NCI-H1417 (cell line): ENCODE measurements around the gene SOX30.
A peak's percentile ranks its signal among the peaks of the same experiment; 100 is the strongest.

Experiments used
- DNase-seq, 3 experiments: peaks; one replicate each; lab custom pipeline; 2025; lab: John Stamatoyannopoulos, UW

Gene SOX30

DNA sequence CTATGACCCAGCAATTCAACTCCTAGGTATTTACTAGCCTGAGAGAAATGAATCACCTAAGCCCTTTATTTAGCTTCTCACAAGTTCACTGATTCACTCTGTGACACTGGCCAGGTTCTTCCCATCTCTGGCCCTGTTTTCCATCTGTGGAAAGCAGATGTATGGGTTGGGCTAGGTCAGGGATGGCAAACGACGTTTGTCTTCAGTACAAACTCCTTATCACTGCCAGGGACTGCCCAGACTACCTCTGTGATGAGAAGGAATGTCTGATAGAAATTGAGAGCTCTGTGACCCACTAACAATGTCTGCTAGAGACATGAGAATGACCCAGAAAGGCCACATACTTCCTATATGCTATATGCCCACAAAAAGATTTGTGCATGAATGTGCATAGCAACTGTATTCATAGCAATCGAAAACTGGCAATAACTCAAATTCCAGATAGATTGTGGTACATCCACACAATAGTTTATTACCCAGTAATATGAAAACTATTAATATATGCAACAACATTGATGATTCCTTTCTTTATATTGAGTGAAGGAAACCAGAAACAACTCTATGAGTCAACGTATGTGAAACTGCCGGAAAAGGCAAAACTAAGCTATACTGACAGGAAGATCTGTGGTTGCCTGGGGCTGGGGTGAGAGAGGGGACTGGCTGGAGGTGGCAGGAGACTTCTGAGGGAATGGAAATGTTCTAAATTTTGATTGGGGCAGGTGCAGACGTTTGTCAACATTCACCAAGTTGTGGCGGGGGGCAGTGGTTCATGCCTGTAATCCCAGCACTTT, 44.7 kb downstream of the SOX30 start:
- no peak for DNase-seq

DNA sequence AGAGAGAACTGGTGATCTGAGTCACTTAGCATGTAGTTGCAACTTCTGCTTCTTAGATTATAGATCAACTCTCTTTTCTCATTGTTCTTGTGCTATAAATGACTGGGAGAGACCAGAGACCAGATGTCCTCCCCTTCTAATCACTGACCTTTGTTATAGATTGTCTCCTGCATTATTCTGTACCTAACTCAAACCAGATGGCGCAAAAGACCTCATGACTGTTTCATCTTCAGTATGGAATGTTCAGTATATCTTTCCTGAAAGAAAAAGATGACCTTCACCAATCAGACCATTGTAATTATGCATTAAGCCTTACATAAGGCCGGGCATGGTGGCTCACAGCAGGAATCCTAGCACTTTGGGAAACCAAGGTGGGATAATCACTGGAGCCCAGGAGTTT, 46.2 kb downstream of the SOX30 start:
- DNase-seq, result no peak

DNA sequence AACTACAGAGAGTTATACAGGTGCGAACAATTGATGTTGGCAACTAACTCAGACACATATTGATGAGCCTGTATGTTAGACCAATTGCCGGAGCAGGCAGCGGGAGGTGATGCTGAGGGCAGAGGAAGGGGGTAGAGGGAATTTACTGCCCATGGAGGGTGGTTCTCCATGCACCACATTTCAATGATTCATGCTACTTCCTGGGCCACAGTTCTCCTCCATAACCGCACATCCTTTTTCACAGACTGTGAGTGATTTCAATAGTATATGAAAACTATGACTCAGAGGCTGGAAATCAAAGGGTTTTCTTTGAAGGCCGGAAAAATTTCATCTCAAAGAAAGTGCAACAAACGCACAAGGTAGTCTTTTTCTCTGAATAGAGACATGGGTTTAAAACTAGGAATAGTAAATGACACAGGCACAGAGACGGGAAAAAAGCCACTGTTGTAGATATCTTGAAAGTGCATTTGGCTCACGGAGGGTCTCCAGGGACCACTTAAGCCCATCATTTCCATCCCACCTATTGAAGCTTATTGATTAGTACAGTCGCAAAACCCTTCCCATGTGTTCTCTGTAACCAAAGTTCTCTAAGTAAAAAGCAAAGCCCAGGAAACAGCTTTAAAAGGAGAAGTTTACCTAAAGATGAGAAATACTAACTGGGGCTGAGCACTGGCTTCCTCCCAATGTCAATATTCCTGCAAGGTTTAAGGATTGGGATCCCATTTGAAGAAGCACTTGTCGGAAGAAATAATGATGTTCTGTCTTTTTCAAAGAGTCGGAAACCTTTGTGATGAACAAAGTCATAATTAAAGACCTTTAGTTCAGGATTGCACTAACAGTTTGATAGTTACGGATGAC, 48.7 kb downstream of the SOX30 start:
- no peak for DNase-seq

DNA sequence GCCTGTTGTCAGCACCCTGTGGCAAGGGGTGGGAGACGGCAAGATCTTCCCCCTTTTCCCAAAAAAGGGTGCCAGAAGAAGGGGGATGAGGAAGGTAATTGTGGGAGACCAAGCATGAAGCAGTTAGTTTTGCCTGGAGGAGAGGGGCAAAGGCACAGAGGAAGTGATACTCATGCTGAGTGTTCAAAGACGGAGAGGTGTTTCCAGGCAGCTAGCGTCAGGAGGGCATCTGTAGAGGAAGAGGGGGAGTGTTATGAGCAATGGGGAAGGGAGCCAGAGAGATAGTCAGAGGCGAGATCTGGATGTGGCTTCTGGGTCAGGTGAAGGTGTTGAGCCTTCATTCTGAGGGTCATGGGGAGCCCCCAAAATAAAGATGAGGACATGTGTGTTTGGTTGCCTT, 49.7 kb downstream of the SOX30 start:
- no peak for DNase-seq

DNA sequence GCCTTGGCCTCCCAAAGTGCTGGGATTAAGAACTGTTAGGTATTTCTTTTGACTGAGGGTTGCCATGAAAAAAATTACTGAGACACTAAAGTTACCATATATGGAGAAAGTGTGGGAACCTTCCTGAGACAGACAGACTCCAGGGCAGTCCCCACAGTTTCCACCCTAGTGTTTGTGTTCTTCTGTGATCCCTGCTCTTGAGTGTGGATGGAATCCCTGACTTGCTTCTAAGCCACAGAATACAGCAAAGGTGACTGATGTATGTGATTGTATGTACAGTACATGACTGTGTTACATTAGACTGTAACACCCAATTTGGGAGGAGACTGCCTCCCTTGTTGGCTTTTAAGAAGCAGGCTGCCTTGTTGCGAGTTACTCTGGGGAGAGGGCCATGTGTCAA, 52.0 kb downstream of the SOX30 start:
- DNase-seq, result no peak

DNA sequence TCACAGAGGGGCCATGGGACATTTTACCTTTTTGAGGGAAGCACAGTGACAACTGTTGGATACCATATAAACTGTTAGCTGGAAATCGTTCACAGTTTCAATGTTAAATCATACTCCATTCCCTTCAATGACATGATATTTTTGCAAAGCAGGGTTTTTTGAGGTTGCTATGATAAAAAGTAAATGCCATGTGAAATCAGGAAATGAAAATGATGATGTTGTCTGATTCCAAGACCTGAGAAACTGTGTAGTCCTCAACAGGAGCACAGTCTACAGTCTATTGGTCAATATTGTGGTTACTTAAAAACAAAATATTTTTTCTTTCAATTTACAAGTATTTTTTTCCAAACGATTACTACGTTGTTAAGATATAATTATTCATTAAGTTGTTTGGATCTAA, 52.7 kb downstream of the SOX30 start:
- no peak for DNase-seq

DNA sequence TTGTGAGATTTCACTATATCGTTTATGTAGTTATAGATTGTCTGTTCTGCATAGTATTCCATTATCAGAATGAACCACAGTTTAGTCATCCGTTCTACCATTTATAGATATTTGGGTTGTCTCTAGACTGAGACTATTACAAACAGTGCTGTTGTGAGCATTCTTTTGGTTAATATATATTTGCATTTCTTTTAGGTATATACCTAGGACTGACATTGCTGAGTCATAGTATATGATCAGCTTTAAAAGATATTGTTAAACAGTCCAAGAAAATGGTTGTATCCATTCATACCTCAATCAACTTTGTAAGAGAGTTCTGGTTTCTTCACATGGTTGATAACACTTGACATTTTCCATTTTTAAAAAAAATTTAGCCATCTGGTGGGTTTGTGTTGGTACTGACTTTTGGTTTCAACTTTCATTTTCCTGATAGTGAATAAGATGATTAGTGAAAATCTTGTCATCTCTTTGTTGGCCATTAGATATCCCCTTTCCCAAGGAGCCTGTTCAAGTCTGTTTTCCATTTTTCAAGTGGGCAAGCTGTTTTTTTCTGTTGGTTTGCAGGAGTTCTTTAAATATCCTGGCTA, 53.8 kb downstream of the SOX30 start:
- DNase-seq, result no peak

DNA sequence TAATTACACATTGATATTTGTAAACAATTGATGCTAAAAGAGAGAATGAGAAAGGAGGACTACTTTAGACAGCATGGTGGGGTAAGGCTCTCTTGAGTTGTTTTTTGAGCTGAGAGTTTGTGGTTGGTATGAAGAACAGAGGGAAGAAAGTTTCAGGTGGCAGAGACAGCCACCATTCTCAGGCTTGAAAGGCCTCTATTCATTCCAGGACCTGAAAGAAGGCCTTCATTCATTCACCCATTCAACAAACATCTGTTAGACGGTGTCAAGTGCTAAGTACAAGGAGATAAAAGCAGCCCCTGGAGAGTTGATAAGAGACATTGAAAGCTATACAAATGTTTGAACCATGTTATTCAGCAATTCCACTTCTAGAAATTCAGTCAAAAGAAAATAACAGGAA, 55.0 kb downstream of the SOX30 start:
- peak in 1 of 3 experiments; percentile 28 for DNase-seq

DNA sequence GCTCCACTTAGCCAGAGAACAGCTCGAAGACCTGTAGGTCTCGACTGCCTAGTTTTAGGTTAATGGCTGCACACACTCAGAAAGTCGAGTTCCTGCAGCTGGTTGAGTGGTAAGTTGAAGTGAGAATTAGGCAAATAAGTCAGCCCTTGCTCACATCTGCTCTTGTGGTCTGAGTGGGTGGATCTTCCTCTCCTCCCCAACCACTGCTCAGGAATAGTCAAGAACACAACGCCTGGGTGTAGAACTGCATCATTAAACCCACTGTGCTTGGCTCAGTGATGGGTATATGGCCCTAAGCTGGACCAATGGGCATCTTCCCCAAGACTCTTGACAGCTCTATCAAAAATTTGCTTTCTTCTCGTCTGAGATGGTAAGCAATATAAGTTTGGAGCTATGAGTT, 55.8 kb downstream of the SOX30 start:
- DNase-seq, result peak in 1 of 3 experiments; percentile 5

DNA sequence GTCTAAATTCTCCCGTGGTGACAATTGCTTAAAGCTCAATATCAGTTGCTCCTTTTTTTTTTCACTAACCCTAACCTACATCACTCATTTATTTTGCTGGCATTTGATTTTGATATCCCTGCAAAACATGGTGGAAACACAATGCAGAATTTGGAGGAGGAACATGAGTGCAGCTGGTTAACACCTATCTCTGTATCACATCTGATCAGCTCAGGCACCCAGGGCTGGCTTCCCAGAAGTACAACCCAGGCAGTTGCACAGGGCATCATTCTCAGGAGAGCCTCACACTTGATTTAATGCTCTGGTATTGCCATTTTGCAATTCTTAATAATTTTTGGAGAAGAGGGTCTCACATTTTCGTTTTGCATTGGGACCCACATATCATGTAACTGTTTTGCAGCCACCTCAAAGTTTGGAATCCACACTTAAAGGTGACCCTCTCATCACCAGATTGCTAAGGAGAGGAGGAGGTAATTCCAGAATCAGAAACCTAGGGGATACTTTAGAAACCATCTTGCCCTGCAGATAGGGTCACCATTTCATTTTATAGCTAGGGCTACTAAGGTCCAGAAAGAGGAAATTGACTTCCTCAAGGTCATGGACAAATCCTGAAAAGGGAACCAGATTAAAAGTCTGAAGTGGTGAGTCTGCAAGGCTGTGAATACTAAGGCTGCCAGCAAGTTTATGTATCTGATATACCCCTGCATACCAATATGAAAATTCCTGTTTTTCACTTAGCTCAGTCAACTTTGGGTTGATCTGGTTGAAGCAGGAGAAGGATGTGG, 57.4 kb downstream of the SOX30 start:
- DNase-seq, result no peak

DNA sequence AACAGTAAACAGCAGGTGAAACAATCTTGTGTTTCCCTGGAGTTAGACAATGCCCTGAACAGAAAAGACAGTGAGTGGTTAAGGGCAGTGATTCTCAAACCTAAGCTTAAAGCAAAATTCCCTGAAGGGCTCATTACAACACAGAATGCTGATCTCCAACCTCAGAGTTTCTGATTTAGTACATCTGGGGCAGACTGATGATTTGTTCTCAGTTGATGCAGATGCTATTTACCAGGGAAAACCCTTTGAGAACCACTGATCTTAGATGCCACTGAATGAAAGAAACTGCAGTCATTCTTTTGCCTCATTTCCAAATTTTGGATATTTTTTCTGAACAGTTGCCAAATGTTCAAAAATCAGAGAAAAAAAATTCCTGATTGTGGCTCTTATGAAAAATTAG, 58.0 kb downstream of the SOX30 start:
- peak in 1 of 3 experiments; percentile 9 for DNase-seq

DNA sequence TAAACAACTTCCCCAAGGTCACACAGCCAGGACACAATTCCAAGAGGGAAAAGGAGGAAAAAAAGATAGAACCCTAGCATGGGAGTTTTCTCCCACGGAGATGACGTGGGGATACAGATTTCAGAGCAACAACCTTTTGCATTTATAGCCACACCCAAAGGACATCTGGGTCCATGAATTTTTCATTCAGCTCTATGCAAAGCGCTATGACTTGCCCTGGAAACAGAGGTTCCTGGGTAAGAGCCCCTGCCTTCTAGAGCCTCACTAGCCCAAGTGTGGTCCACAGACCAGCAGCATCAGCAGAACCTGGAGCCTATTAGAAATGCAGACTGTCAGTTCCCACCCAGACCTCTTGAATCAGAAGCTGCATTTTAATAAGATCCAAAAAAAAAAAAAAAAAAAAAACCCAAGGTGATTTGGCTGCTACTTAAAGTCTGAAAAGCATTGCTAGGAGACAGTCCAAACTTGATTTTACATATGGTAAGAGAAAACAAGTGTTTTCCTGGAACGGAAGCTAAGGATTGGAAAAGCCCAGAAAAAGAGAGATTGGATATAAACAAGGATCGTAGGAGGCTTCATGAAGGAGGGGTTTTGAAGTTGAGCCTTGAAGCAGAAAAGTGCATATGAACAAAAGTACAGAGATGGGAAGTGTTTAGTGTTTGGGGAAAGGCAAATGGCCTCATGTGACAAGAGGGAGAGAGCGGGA, 59.0 kb downstream of the SOX30 start:
- no peak for DNase-seq

DNA sequence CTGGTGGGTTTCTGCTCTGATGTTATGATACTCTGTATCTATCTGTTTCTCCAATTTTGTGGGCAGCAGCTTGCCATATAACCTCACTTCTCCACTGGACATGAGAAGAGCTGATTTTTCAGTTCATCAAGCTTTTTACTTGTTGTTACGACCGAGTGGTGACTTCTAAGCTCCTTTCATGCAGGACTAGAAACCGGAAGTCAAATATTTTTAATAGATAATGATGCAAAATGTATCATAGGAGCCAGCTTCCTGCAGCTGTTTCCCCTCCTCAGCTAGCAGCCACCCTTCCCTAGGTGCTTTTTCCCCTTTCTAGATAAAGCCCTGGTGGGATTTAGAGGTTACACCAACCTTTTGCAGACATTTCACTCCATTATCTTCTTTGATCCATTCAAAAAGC, 59.6 kb downstream of the SOX30 start:
- no peak for DNase-seq

DNA sequence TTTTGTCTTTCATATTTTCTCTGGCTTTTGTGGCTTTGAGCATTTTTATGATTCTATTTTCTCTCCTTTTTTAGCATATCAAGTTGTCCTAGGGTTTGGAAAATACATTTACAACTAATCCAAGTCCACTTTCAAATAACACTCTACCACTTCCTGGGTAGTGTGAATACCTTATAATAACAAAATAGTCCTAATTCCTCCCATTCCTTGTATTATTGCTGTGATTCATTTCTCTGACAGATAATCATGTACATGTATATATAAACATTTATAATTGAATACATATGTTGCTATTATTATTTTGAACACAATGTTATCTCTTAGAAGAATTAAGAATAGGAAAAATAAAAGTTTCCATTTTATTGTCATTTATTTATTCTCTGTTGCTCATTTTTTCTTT, 61.8 kb downstream of the SOX30 start:
- no peak for DNase-seq

DNA sequence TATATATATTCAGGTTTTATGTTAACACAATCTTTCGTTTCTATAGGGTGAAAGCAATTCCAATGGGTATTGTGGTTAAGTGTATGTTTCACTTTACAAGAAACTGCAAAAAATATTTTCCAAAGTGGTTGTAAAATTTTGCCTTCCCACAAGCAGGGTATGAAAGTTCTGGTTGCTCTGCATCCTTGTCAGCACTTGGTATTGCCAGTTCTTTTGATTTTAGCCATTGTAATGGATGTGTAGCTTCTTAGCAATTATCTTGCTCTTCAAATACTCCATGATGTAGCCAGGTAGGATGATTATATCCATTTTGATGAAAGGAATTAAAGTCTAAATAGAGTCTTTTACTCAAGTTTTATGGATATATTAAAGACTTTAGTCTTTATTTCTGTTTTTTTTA, 67.6 kb downstream of the SOX30 start:
- DNase-seq, result no peak

DNA sequence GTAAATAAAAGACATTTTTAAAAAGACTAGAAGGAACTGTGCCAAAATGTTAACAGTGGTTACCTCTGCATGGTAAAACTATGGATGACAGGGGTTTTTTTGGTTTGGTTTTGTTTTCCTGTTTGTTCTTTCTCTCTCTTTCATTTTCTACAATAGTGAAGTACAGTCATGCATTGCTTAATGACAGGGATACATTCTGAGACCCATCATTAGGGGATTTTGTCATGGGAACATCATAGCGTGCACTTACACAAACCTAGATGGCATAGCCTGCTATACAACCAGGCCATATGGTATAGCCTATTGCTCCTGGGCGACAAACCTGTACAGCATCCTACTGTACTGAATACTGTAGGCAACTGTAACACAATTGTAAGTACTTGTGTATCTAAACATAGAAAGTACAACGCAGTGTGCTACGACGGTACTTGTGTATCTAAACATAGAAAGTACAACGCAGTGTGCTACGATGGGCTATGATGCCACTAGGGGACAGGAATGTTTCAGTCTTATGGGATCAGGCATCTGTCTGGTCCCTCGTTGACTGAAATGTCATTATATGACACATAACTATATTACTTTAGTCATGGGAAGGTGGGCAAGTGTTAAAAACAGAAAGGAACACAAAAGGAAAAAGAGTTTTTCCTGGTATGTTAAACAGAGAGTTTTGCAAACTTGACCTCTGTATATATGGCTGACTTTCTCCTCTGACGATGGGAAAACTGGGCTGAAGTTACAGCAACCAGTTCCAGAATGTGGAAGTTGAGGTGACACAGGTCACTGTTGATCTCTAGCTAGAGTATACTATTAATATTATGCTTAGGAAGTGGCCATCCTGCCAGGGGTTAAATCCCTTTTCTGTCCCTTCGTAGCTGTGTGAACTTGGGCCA, 69.3 kb downstream of the SOX30 start:
- DNase-seq, result peak in 1 of 3 experiments; percentile 3

DNA sequence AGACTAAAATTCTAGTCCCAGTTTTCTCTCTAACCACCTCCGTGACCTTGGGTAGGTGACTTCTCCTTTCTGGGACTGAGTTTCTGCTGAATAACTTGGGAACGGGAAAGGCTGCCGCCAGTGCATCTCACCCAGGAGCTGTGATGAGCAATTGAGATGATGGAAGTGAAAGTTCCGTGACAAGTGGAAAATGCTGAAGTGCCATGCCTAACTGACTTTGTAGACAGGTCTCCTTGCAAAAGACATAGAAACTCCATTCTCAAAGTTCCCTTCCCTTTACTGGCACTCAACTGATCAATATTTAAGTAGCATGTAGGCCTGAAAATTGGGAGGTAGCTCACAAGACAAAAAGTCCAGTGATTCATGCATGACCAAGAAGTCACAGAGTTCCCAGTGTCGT, 70.3 kb downstream of the SOX30 start:
- DNase-seq, result peak in 1 of 3 experiments; percentile 32

DNA sequence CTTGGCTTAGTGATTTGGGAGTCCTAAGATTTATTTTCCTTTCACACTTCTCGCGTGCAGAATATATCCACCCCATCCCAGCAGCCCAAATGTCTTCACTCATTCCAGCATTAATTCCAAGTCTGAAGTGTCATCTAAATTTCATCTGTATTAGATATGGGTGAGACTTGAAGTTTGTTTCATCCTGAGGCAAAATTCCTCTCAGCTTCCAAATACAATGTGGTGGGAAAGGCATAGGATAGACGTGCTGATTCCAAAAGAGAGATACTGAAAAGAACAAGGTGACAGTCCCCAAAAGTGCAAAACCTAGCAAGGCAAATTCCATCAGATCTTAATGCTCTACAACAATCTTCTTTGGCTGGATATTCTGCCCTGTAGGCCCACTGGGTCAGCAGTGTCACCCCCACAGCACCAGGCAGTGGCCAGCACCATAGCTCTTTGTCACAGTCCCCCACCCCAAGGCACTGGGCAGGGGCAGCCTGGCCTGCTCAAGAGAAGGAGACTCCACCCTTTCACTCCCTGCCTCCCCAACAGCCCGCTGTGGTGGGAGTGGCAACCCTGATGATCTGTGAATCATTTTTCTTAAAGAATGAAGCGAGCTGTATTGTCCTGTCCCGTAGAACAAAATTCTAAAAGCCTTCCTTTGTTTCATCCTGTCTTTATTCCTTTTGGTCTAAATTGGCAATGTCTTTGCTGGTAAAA, 74.0 kb downstream of the SOX30 start:
- DNase-seq, result no peak

DNA sequence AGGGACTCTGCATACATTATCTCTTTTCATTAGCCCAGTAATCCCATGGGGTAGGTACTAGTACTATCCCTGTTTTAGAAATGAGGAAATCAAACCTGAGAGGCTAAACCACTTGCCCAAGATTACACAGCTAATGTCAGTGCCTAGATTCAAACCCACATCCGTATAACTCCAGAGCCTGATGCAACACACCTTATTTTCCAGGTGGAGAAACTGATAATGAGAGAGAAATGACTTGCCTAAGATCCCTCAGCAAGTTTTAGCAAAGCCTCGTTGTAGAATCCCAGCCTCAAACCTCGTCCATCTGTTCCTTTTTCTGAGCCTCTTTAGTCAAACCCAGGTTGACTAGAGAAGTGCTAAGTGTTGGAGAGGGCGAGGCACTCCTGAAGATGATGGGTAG, 75.6 kb downstream of the SOX30 start:
- no peak for DNase-seq
